NCI-H1694 treated with DMSO at 0.1 percent for 48 hours (cell line): ENCODE data around the gene CD34.
"Not testable (repeated sequence)": the region's sequence is repeated elsewhere in the genome, so short reads cannot be mapped to it uniquely, and the experiment has no call there.

Experiments
- DNase-seq: peaks from one replicate; lab custom pipeline; 2025; lab: John Stamatoyannopoulos, UW

Gene CD34

GRCh38 chr1:207898260-207898659, 12.7 kb downstream of the CD34 start:
- DNase-seq: no peak

- no peak for DNase-seq
These were observed 13.7 kb downstream of the CD34 start for GRCh38 chr1:207897188-207897587.

- no peak for DNase-seq
These were observed 14.4 kb downstream of the CD34 start for GRCh38 chr1:207896547-207896946.

- no peak for DNase-seq
These were observed 16.2 kb downstream of the CD34 start for GRCh38 chr1:207894704-207895103.

- DNase-seq: no peak
These were observed 17.0 kb downstream of the CD34 start for GRCh38 chr1:207893737-207894582.

- DNase-seq: no peak
These were observed 18.2 kb downstream of the CD34 start for GRCh38 chr1:207892764-207893163.

- no peak for DNase-seq
These were observed 19.8 kb downstream of the CD34 start for GRCh38 chr1:207891148-207891547.

- no peak for DNase-seq
These were observed 20.7 kb downstream of the CD34 start for GRCh38 chr1:207890136-207890738.

- DNase-seq: no peak
These were observed 22.3 kb downstream of the CD34 start for GRCh38 chr1:207888652-207889051.

- DNase-seq: no peak
These were observed 23.3 kb downstream of the CD34 start for GRCh38 chr1:207887542-207888201.

GRCh38 chr1:207886227-207886626, 24.7 kb downstream of the CD34 start:
- no peak for DNase-seq

- peak; percentile 74 for DNase-seq
These were observed 25.5 kb downstream of the CD34 start for GRCh38 chr1:207885129-207886032.

GRCh38 chr1:207884266-207885029, 26.5 kb downstream of the CD34 start:
- DNase-seq: no peak

GRCh38 chr1:207883660-207884250, 27.2 kb downstream of the CD34 start:
- no peak for DNase-seq

GRCh38 chr1:207883104-207883651, 27.7 kb downstream of the CD34 start:
- DNase-seq: no peak

GRCh38 chr1:207882692-207883091, 28.2 kb downstream of the CD34 start:
- no peak for DNase-seq

GRCh38 chr1:207878939-207879338, 32.0 kb downstream of the CD34 start:
- no peak for DNase-seq

- DNase-seq: not testable (repeated sequence)
These were observed 33.0 kb downstream of the CD34 start for GRCh38 chr1:207877914-207878313.

GRCh38 chr1:207876131-207876530, 34.8 kb downstream of the CD34 start:
- DNase-seq: no peak

- no peak for DNase-seq
These were observed 35.4 kb downstream of the CD34 start for GRCh38 chr1:207875532-207875931.
